ENCODE measurements around the gene ATRX. TPM values are rescaled to one million over a fixed set of nuclear protein-coding genes. Genes with fewer than 3 reads are reported as not detected.

The ATRX gene
- total and polyA plus RNA-seq, 2 of the 8 experiments (the other 6 are each of a cell fraction or from before 2014, with no cell fraction given): 28.4 to 97.8 TPM

DNA sequence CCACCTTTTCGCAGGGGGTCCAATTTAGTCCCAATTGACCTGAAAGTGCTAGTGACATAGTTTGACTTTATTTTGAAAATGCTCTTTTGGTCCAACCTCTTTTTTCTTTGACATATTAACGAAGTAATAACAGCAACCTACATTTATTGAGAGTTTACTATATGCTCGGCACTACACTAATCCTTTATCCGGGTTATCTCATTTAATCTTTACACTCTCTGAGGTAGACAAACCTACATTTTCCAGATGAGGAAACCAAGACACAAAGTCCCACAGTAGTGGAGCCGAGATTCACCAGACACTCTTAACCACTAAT is 307 bp upstream of the ATRX start:
- no peak overlapping the region for H4K8ac ChIP-seq (ENCODE audit: extremely low read depth, insufficient read depth, low read length)
- TF ChIP-seq SUZ12 (IDR thresholded peaks at IDR 0.05; ENCODE audit: low read length) (no peak), PHF8 (conservative IDR thresholded peaks at IDR 0.05; ENCODE audit: low read depth, low read length) (no peak), KDM5A (IDR thresholded peaks at IDR 0.05; ENCODE audit: low read length) (no peak), POLR2AphosphoS5 (IDR thresholded peaks at IDR 0.05; ENCODE audit: low read depth, low read length) (no peak), ASH2L (IDR thresholded peaks at IDR 0.05; ENCODE audit: low read length) (no peak), JUND (IDR thresholded peaks at IDR 0.05; ENCODE audit: low read length) (no peak), NANOG (IDR thresholded peaks at IDR 0.05; ENCODE audit: insufficient read depth, low read depth, low read length, poor library complexity, severe bottlenecking) (no peak), GABPA (IDR thresholded peaks at IDR 0.05; ENCODE audit: borderline replicate concordance, insufficient read depth, low read length) (no peak), TEAD4 (IDR thresholded peaks at IDR 0.05; ENCODE audit: low read depth, low read length) (no peak)
- TF ChIP-seq, protein P1, sequence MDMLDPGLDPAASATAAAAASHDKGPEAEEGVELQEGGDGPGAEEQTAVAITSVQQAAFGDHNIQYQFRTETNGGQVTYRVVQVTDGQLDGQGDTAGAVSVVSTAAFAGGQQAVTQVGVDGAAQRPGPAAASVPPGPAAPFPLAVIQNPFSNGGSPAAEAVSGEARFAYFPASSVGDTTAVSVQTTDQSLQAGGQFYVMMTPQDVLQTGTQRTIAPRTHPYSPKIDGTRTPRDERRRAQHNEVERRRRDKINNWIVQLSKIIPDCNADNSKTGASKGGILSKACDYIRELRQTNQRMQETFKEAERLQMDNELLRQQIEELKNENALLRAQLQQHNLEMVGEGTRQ (IDR thresholded peaks at IDR 0.05; ENCODE audit: low read length): no peak
- TF ChIP-seq, protein P2, sequence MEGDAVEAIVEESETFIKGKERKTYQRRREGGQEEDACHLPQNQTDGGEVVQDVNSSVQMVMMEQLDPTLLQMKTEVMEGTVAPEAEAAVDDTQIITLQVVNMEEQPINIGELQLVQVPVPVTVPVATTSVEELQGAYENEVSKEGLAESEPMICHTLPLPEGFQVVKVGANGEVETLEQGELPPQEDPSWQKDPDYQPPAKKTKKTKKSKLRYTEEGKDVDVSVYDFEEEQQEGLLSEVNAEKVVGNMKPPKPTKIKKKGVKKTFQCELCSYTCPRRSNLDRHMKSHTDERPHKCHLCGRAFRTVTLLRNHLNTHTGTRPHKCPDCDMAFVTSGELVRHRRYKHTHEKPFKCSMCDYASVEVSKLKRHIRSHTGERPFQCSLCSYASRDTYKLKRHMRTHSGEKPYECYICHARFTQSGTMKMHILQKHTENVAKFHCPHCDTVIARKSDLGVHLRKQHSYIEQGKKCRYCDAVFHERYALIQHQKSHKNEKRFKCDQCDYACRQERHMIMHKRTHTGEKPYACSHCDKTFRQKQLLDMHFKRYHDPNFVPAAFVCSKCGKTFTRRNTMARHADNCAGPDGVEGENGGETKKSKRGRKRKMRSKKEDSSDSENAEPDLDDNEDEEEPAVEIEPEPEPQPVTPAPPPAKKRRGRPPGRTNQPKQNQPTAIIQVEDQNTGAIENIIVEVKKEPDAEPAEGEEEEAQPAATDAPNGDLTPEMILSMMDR (IDR thresholded peaks at IDR 0.05; ENCODE audit: control extremely low read depth in 1 of 3, insufficient read depth in 1 of 3, low read depth in 1 of 3, low read length in 3 of 3): no peak

More for the DNA sequence above, 307 bp upstream of the ATRX start:
- H3K9ac ChIP-seq (replicated peaks in 1 of 4; ENCODE audit: extremely low read depth in 1 of 4, low read depth in 3 of 4, low read length in 3 of 4): peak overlapping the region in 2 of 4 experiments; percentile 99 to 100; a peak in 3 of 7 replicates
- no peak overlapping the region for H3K18ac ChIP-seq (ENCODE audit: extremely low read depth, low read length)
- peak overlapping the region; percentile 89 to 99 (median 97); a peak in 6 of 8 replicates for H3K4me3 ChIP-seq (ENCODE audit: extremely low read depth in 1 of 4, insufficient read depth in 2 of 4, low read depth in 3 of 4, low read length in 4 of 4)
- H4K20me1 ChIP-seq (replicated peaks in 1 of 2; ENCODE audit: control insufficient read depth in 1 of 2, insufficient read depth in 2 of 2, low read length in 2 of 2): peaks cover 0 to 11% of the 10 kb centered on the region in 2 experiments
- no peak overlapping the region for H3K56ac ChIP-seq (replicated peaks; ENCODE audit: insufficient read length, low read depth, low read length)
- no peak overlapping the region for H2AFZ ChIP-seq (ENCODE audit: low read length)
- H2BK12ac ChIP-seq (ENCODE audit: low read depth, low read length): no peak overlapping the region
- H3K14ac ChIP-seq (ENCODE audit: insufficient read length): no peak overlapping the region
- no peak overlapping the region for H2BK20ac ChIP-seq (ENCODE audit: low read length)
- DNase-seq (ENCODE audit: low read depth in 1 of 2, low spot score in 2 of 2) (no peak), FAIRE-seq (no peak)
- H2BK15ac ChIP-seq (ENCODE audit: low read length): no peak overlapping the region
- H3K9me3 ChIP-seq (ENCODE audit: insufficient read depth in 2 of 2, low read depth in 1 of 2, low read length in 1 of 2): no peaks in the 10 kb centered on the region
- H2BK5ac ChIP-seq (ENCODE audit: low read depth, low read length): no peak overlapping the region; the same call in 1 of the 2 replicates
- H3K4me2 ChIP-seq (ENCODE audit: insufficient read depth in 1 of 2, low read depth in 2 of 2, low read length in 2 of 2): peak overlapping the region; percentile 56; a peak in 2 of 4 replicates
- ChIA-PET CTCF (ENCODE audit: partially characterized antibody) (no interaction called here), POLR2A (ENCODE audit: partially characterized antibody) (no interaction called here)
- H3K23ac ChIP-seq (ENCODE audit: insufficient read length): no peak overlapping the region
- H3K27me3 ChIP-seq (replicated peaks in 1 of 4; ENCODE audit: control insufficient read depth in 3 of 4, extremely low read depth in 1 of 4, insufficient read depth in 3 of 4, low read length in 3 of 4): no peaks in the 10 kb centered on the region
- no peaks in the 10 kb centered on the region; a peak in 1 of 7 replicates for H3K4me1 ChIP-seq (replicated peaks in 1 of 4; ENCODE audit: control insufficient read depth in 3 of 4, insufficient read depth in 4 of 4, low read length in 3 of 4)
- no peak overlapping the region for H4K5ac ChIP-seq (ENCODE audit: insufficient read length, low read depth, low read length)
- no peak overlapping the region for H3K4ac ChIP-seq (replicated peaks; ENCODE audit: insufficient read length, low read depth, low read length)
- peak overlapping the region; percentile 99; the same call in 1 of the 2 replicates for H3K27ac ChIP-seq (ENCODE audit: low read depth, low read length)
- WGBS, 2 experiments (ENCODE audit: extremely low coverage in 1 of 2, insufficient coverage in 1 of 2, insufficient read length in 1 of 2, insufficient replicate concordance in 2 of 2, low coverage in 1 of 2, low lambda C conversion rate in 2 of 2, missing lambda C conversion rate in 1 of 2): 45% methylated on average over 5 of the region's 5 CpGs; no CpG with 5 or more reads in 1 of the 2 experiments
- no peak overlapping the region for H2AK5ac ChIP-seq (ENCODE audit: low read depth, low read length)
- H3K79me1 ChIP-seq (ENCODE audit: low read depth, low read length): no peaks in the 10 kb centered on the region; the same call in 1 of the 2 replicates
- H3K36me3 ChIP-seq (ENCODE audit: control insufficient read depth in 2 of 4, insufficient read depth in 4 of 4, low read length in 3 of 4): no peaks in the 10 kb centered on the region
- H4K91ac ChIP-seq (replicated peaks; ENCODE audit: insufficient read length, low read length): no peak overlapping the region
- peaks cover 23 to 48% of the 10 kb centered on the region in 2 experiments for H3K79me2 ChIP-seq (ENCODE audit: control insufficient read depth in 1 of 2, insufficient read depth in 2 of 2, low read length in 2 of 2)
- H2BK120ac ChIP-seq (replicated peaks; ENCODE audit: low read depth, low read length): no peak overlapping the region
- no peaks in the 10 kb centered on the region for H3K23me2 ChIP-seq (ENCODE audit: low read depth, low read length)

All from H1 (cell line).